SKM-1 treated with dmso at 0.1 percent for 144 hours (cell line): ENCODE data around the gene MIPOL1.

Source experiments
- DNase-seq: peaks from one replicate; lab custom pipeline; 2025; ENCODE audit not compliant: unreplicated experiment; lab: John Stamatoyannopoulos, UW

The MIPOL1 gene

DNA sequence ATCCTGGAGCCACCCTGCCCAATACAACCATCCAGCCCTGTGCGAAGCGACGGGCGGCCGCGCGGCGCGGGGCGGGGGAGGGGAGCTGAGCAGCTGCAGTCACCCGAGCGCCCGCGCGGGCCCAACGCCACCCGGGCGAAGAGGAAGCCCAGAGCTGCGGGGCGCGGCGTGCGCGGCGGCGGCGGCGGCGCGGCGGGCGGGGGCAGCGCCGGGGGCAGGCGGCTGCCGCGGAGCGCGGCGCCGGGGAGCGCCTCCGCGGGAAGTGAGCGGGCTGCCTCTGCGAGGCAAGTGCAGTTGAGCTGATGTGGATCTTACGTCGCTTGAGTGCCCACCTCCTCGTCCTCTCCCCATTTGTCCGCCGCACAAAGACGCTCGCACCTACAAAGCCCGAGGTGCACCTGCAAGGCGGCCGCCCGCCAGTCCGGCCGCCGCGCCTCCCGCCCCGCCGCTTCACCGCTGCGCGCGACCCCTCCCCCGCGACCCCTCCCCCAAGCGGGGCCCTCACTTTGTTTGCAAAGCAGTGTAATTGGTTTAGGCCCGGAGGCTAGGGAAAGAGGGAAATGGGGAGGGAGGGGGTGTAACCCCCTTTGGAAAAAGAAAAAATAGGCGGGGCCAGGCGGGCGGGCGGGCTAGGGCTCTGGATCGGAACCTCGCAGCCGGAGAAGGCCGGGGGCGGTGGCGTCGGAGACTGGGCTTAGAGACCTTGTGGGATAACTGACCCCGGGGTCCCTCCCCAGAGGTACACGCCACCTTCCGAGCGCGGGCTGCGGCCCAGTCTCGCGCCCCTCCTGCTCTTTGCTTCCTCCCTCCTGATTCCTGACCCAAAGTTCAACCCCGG, 397.5 kb downstream of the MIPOL1 start, which contains the start of the genes FOXA1 and TTC6:
Gene FOXA1, minus strand, starts transcription at position 279 of the 838 bp plus-strand sequence. Its CDS starts 277 bp downstream, at position 2.
Gene TTC6, plus strand, starts transcription at position 659 of the 838 bp plus-strand sequence. CDS start 26,436 bp downstream, outside the sequence.
- DNase-seq = peak; percentile 16

GRCh38 chr14:37595809-37596621, 398.3 kb downstream of the MIPOL1 start:
- DNase-seq = peak; percentile 67

- no peak for DNase-seq
These were observed 399.2 kb downstream of the MIPOL1 start for GRCh38 chr14:37596790-37597472.

GRCh38 chr14:37597538-37597913, 399.8 kb downstream of the MIPOL1 start:
- no peak for DNase-seq

DNA sequence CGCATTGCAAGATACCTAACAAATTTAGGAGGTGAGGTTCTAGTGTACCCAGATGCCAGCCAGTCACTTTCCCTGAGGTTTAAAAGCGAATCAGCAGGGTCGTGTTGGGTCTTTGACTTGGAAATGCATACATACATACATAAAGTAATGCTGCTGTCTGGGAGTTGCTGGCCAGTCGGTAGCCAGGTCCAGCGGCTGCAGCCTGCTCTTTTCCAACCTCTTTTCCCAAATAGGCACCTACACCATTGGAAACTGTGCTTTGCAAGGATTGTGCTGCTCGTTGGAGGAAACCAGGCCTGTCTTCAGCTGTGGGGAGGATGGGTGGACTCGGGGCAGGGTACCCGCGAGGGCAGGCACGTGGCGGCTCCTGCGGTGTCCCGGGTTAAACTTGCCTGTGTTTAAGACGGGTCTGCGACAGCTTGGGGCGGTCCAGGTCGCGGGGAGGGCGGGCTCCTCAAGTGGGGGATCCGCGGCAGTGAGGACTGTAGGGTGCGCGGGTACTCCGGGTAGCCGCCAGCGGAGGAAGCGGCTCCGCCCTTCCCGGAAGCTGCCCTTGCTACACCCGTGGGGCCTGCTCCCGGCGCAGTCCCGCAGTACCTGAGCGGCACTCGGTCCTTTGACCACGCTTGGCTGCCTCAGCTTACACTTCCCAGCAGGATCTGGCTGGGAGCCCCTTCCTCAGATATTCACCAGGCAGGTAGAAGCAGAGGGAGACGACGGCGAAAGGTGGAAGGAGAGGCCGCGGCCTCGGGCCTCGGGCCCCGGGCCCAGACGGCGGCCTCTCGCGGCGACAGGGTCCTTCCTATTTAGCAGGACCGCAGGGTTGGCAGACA, 400.4 kb downstream of the MIPOL1 start:
- no peak for DNase-seq

GRCh38 chr14:37598747-37599506, 401.2 kb downstream of the MIPOL1 start:
- no peak for DNase-seq

- no peak for DNase-seq
These were observed 402.0 kb downstream of the MIPOL1 start for GRCh38 chr14:37599507-37600368.

DNA sequence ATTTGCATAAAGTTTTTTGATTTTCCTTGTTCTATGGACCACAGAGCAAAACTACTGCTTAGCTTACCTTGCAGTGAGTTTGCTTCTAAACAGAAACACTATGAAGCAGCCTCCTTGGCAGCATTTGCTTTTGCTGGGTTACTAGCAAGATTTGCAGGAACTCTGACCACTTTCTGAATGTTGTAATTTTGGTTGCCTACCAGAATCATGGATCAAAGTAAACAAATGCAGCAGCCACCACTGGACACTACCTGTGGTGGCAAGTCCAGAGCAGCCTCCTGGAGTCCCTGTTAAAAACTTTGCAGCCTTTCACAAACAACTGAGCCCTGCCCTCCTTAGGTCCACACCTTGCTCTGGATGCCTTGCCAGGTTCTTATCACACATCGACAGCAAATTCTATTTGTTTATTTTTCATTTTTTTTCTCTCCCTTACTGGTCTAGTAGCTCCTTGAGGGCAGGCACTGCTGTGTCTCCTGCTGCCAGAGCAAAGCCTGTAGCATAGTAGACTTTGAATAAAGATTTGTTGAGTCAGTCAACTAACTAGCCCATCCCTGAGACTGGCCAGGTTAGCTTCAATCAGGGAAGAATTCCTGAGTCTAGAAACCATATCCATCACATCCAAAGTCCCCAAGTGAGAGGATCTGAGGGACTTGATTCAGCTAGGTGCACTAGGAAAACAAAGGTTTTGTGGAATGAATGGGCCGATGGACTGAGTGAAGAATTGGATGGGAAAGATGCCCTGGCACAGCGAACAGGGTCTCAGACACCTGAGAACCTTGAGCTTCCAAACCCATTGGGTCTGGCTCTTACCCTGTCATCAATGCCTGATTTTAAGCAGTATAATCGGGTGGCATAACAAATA, 403.4 kb downstream of the MIPOL1 start:
- DNase-seq = no peak

- no peak for DNase-seq
These were observed 404.1 kb downstream of the MIPOL1 start for GRCh38 chr14:37601865-37602264.
